ENCODE results near the gene CLDN10. TPM values are rescaled to one million over a fixed set of nuclear protein-coding genes. Genes with fewer than 3 reads are reported as not detected.

CLDN10 gene
- polyA plus RNA-seq, 3 donors from 2014 or later, result not detected

- Mint-ChIP-seq H3K4me3 (no peak overlapping the region), H3K9me3 (no peaks in the 10 kb centered on the region), H3K27ac (no peak overlapping the region)
Measured at GRCh38 chr13:95620825-95621498, 68.4 kb downstream of the CLDN10 start.

GRCh38 chr13:95623141-95623540 is 70.6 kb downstream of the CLDN10 start:
- H3K4me3 Mint-ChIP-seq, result no peak overlapping the region
- no peaks in the 10 kb centered on the region for H3K4me1 Mint-ChIP-seq
- no peaks in the 10 kb centered on the region for H3K36me3 Mint-ChIP-seq
- H3K9me3 Mint-ChIP-seq, result no peaks in the 10 kb centered on the region
- no peak overlapping the region for H3K27ac Mint-ChIP-seq
- peaks cover 4 to 14% (median 9%) of the 10 kb centered on the region in 3 donors for H3K27me3 Mint-ChIP-seq (ENCODE audit: low read depth in 3 of 3)
- DNase-seq, result no peak

More at GRCh38 chr13:95620825-95621498, 68.4 kb downstream of the CLDN10 start:
- Mint-ChIP-seq H3K4me1 (no peaks in the 10 kb centered on the region), H3K27me3 (ENCODE audit: low read depth in 3 of 3) (peaks cover 6 to 9% (median 7%) of the 10 kb centered on the region in 3 donors), H3K36me3 (no peaks in the 10 kb centered on the region)
- DNase-seq, result no peak

- DNase-seq, result peak; percentile 3 to 20 (median 18)
- Mint-ChIP-seq H3K9me3 (no peaks in the 10 kb centered on the region), H3K36me3 (no peaks in the 10 kb centered on the region), H3K27ac (no peak overlapping the region), H3K4me1 (no peaks in the 10 kb centered on the region), H3K27me3 (ENCODE audit: low read depth in 3 of 3) (peaks cover 4 to 13% (median 10%) of the 10 kb centered on the region in 3 donors), H3K4me3 (no peak overlapping the region)
Measured at GRCh38 chr13:95624020-95624419, 71.5 kb downstream of the CLDN10 start.

- Mint-ChIP-seq H3K9me3 (no peaks in the 10 kb centered on the region), H3K27ac (no peak overlapping the region), H3K4me3 (no peak overlapping the region), H3K36me3 (no peaks in the 10 kb centered on the region), H3K27me3 (ENCODE audit: low read depth in 3 of 3) (peaks cover 7 to 11% (median 8%) of the 10 kb centered on the region in 3 donors), H3K4me1 (no peaks in the 10 kb centered on the region)
- no peak for DNase-seq
Measured at GRCh38 chr13:95626768-95627167, 74.2 kb downstream of the CLDN10 start.

- Mint-ChIP-seq H3K27ac (no peak overlapping the region), H3K27me3 (ENCODE audit: low read depth in 3 of 3) (peaks cover 7 to 15% (median 8%) of the 10 kb centered on the region in 3 donors), H3K36me3 (no peaks in the 10 kb centered on the region), H3K4me3 (no peak overlapping the region), H3K9me3 (no peaks in the 10 kb centered on the region), H3K4me1 (no peaks in the 10 kb centered on the region)
- DNase-seq, result no peak
Measured at GRCh38 chr13:95627590-95627989, 75.1 kb downstream of the CLDN10 start.

GRCh38 chr13:95628488-95628887 is 76.0 kb downstream of the CLDN10 start:
- no peaks in the 10 kb centered on the region for H3K36me3 Mint-ChIP-seq
- no peaks in the 10 kb centered on the region for H3K9me3 Mint-ChIP-seq
- H3K4me1 Mint-ChIP-seq, result no peaks in the 10 kb centered on the region
- peaks cover 8 to 14% (median 10%) of the 10 kb centered on the region in 3 donors for H3K27me3 Mint-ChIP-seq (ENCODE audit: low read depth in 3 of 3)
- no peak for DNase-seq
- H3K27ac Mint-ChIP-seq, result no peak overlapping the region
- H3K4me3 Mint-ChIP-seq, result no peak overlapping the region

- peaks cover 8 to 14% (median 10%) of the 10 kb centered on the region in 3 donors for H3K27me3 Mint-ChIP-seq (ENCODE audit: low read depth in 3 of 3)
- DNase-seq, result no peak
- H3K36me3 Mint-ChIP-seq, result no peaks in the 10 kb centered on the region
- no peak overlapping the region for H3K27ac Mint-ChIP-seq
- H3K9me3 Mint-ChIP-seq, result no peaks in the 10 kb centered on the region
- no peak overlapping the region for H3K4me3 Mint-ChIP-seq
- H3K4me1 Mint-ChIP-seq, result no peaks in the 10 kb centered on the region
Measured at GRCh38 chr13:95629071-95629470, 76.6 kb downstream of the CLDN10 start.

Other genes with a start within 250 kb of the CLDN10 start
- gene DZIP1, start 92.0 kb downstream of the CLDN10 start, polyA plus RNA-seq, result not detected
- 10 to 100 TPM; 19.8 to 27.5 (median 20.5) TPM for gene DNAJC3, start 124.4 kb downstream of the CLDN10 start, polyA plus RNA-seq

Measured in immature natural killer cell (primary cell).